NCI-H128 (cell line): ENCODE results near the gene TERB1.

Source experiments
- DNase-seq: peaks from one replicate; lab custom pipeline; 2025; ENCODE audit not compliant: unreplicated experiment; lab: John Stamatoyannopoulos, UW

Gene TERB1, protein sequence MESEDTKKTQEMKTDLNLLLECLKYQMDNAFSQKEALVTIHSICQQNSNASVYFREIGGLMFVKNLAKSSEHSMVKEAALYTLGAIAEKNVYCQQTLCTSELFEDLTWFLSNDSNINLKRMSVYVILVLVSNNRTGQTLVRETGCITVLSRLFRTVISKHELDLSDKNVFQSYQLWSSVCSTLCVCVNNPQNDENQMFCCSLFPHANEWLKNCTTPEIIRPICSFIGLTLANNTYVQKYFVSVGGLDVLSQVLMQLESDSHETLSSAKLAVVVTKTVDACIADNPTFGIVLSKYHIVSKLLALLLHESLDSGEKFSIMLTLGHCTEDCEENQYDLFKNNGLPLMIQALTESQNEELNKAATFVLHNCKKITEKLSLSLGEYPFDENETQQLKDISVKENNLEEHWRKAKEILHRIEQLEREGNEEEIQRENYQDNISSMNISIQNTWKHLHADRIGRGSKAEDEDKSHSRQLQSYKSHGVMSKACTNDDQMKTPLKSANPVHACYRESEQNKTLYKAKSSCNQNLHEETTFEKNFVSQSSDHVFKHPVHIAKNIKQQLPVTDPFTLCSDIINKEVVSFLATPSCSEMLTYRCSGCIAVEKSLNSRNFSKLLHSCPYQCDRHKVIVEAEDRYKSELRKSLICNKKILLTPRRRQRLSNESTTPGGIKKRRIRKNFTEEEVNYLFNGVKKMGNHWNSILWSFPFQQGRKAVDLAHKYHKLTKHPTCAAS

DNA sequence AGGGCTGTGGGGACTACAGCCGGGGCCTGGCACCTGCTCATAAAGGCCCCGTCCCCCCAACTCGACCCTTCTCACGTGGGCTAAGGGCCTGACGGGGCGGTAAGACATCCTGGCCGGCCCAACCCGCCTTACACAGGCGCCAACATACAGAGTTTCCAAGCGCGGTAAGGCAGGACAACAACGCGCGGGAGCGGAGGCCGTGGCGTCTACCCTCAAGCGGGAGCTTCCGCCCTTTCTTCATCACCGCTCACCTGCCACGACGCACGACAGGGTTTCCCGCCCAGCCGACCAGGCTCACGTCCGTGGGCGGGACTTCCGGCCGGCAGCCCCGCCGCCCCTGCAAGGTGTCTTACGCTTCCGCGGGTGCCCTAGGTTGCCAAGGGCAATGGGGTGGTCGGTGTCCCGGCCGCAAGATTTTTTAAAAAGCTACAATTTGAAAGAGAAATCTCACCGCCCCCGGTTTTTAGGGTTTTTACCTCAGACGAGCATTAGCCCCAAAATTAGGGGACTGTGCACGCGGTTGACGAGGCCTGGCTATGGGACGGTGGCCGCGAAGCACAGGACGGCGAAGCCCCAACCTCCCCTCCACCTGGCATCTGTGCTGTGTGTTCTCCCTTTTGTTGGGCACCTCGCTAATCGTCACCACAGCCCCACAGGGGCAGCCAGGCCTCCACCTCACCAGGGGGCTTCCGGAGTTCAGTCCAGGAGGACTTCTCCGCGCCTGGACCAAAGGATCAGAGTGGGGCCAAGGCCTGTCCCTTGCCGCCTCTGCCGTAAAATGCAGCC lies at the start of gene TERB1:
TSS of gene TERB1 (minus strand) at position 265 of the 786 bp plus-strand sequence. CDS start 4,786 bp downstream, outside the sequence.
- no peak for DNase-seq

DNA sequence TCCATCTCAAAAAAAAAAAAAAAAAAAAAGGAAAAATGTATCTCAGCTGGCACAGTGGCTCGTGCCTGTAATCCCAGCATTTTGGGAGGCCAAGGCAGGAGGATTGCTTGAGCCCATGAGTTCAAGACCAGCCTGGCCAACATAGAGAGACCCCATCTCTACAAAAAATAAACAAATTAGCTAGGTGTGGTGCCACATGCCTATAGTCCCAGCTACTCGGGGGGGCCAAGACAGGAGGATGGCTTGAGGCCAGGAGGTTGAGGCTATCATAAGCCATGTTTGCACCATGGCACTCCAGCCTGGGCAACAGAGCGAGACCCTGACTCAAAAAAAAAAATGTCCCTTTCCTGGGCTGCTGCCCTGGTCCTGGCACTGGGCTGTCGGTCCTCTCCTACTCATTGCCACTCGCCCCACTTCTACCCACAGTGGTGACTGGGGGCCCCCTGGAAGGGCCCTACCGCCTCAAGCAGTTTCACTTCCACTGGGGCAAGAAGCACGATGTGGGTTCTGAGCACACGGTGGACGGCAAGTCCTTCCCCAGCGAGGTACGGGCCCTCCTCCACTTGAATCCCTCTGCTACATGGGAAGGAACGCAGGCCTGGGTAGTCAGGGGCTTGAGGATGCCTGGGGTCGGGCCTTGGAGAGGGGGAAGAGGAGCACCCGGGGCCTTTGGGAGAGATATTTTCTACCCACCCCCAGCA lies 48.9 kb upstream of the TERB1 start:
- DNase-seq, result no peak

DNA sequence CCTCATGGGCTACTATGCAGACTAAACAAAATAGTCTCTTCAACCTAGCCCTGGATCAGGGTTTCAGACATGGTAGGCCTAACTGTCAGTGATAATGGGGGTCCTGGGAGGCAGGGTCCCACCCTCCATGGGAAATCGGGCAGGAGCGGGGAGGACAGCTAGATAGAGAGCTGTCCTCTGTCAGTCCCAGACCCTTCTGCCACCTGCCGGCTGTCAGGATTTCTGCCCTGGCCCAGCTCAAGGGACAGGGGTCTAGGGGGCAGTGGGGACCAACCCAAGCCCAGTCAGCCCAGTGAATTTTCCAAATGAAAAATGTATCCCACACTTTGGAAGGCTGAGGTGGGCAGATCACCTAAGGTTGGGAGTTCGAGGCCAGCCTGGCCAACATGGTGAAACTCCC lies 48.2 kb upstream of the TERB1 start:
- no peak for DNase-seq

DNA sequence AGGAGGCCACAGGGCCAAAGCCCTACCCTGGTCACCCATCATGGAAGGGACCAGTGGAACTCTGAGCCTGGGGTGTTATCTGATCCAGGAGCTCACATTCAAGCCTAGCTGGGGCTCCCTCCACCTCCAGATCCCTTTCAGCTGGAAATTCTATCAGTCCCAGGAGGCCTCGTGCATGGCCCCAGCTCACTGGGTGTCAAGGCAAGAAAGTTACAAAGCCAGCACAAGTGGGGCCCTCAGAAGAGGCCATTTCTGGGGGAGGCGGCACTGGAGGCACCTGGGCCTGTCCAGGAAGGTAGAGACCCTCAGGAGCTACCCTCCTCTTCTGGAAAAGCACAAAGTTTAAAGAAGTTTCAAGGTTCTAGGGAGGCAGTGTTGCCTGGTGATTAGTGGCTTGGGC lies 47.6 kb upstream of the TERB1 start:
- no peak for DNase-seq

DNA sequence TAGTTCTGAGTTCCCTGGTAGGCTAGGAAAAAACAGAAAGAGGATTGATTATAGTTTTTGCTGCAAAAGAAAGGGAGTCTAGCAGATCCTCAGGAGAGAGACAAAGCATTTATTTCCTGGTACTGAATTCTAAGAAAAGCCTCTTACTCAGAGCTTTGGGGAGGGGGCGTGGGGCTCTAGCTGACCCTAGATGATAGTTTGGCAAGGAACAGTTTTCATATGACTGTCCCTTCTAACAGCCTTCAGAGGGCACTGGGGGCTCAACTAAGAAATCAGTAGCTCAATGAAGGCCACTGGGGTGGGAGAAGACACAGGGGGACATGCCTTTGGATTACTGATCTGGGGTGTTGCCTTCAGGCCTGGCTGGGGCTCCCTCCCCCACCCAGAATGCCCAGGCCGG lies 46.8 kb upstream of the TERB1 start:
- no peak for DNase-seq

DNA sequence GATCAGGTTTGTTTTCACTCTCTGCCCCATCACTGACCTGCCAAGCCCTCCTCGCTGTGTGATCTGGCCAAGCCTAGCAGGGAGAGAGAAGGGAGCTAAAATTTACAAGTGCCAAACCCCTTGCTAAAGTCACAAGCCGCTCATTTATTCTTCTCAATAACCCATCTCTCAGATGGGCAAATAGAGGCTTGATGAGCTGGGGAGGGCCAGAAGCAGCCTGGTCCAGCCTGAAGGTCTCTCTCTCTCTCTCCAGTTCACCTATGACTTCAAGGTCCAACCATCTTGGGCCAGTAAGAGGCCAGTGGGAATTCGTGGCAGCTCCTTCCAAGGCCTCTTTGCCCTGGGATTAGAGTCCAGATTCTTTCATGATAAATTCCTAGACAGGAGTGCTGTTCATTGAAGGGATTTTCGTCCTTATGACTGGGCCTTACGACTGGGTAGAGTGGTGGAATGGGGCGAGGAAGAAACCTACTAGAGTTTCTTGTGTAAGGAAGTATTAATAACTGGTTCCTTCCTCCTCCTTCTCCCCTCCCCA lies 46.2 kb upstream of the TERB1 start:
- no peak for DNase-seq

DNA sequence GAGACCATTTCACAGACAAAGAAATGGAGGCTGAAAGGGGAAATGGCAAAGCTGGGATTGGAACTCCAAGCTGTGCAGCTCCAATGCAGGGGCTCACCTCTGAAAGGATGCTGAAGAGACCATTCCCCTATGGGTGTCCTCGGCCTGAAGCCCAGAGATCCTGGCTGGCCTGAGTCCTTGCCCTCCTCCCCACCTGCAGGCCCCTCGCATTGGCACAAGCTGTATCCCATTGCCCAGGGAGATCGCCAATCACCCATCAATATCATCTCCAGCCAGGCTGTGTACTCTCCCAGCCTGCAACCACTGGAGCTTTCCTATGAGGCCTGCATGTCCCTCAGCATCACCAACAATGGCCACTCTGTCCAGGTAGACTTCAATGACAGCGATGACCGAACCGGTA lies 45.4 kb upstream of the TERB1 start:
- DNase-seq, result no peak

DNA sequence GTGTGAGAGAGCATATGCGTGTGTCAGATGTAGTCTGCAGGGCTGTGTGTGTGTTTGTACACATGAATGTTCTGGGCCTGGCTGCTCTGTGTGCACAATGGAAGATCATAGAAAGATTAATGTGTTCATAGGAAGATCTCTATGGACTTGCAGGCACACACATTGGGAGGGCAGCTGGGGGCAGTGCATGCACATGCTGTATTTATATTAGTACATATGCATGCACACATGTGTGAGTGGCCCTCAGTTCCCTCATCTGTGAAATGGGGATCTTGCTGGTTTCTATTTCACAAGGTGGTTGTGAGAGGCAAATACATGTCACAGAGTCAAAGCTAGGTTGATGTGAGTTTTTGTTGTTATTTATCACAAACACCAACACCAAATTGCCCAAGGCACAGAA lies 44.9 kb upstream of the TERB1 start:
- DNase-seq, result no peak

DNA sequence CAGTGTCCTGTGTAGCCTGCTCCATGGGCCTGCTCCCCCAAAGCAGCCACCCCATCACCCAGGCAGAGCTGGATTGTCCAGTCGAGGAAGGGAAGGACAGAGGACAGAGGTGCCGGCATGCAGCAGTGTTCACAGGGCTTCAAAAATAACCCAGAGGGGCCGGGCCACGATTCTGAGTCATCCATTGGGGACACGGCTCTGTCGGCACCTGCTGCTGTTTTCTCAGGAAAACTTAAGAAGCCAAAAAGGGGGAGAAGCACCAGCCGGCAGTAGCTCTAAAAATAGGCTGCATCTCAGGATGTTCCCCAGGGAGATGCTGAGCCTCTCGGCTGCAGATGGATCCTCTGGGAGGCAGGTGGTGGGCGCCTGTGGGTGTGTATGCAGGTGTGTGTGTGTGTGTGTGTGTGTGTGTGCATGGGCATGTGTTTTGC lies 44.4 kb upstream of the TERB1 start:
- DNase-seq, result no peak

DNA sequence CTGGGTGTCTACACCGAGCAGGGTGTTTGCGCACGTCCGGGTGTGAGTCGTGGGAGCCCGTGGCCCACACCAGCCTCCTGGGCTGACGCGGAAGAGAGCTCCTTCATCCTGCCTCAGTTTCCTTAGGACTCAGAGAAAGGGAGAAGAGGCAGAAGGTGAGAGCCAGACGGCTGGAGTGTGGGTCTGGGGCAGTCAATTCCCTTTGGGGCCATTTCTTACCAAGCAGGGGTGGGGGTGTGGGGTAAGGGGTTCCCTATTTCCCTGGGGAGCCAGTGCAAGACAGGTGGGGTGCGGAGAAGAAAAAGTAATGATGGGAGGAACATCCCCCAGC lies 43.7 kb upstream of the TERB1 start:
- no peak for DNase-seq

DNA sequence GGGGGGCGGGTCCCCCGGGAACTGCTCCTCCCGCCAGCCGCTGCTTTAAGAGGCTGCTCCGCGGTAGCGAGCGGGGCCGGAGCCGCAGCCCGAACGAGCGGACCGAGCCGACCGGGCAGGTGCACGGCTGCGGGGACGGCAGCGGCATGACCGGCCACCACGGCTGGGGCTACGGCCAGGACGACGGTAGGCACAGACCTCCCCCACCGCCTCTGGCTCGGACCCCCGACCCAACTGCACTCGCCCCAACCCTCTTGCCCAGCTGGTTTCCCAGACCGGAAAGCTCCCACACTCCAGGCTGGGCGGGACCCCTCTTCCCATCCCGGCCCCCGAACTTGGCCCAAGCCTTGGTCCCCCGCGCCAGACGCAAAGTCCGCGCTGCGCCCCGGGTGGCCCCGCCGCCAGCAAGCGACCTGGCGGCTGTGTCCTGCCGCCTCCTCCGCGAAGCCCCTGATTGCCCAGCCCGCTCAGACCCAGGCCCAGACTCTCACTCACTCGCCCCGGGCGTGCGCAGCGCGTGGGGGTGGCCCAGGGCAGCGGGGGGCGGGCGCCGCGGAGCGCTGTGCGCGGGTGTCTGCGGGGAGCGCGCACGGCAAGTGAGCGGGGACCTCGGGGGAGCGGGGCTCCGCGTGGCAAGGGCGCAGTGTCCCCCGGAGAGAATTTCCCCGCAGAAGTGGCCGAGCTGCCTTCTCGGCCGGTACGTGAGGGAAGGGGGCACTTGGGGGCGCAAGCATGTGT lies 43.1 kb upstream of the TERB1 start, which contains the start of gene CA7:
TSS of gene CA7 (plus strand) at position 73 of the 738 bp plus-strand sequence. CDS start at position 147, 74 bp downstream.
- no peak for DNase-seq

DNA sequence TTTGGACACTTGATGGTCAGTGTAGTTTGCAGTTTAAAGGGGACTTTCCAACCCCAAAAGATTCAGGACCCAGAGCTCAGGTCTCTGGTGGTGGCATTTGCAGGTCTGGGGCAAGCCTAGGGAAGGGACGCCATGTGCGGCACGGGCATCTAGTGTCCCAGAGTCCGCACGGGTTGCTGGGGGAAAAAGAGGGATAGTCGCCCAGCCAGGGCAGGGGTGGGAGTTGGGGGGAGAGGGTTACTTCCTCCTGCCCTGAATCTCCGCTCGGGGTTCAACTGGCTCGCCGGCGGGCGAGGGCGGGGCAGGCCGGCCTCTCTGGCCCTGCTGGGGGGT lies 42.6 kb upstream of the TERB1 start:
- DNase-seq, result no peak

DNA sequence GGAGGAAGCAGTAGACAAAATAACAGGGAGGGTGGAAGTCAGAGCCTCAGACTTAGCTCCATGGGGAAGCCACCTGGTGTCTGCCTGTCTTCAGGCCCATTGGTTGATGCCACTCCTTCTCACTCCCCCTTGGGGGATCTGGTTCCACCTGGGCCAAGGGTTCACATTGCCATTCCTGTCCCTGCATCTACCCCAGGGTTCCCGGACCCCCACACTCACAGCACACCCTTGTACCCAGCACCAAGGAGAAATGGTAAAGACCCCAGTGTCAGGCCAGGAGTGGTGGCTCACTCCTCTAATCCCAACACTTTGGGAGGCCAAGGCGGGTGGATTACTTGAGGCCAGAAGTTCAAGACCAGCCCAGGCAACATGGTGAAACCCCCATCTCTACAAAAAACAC lies 41.8 kb upstream of the TERB1 start:
- no peak for DNase-seq

DNA sequence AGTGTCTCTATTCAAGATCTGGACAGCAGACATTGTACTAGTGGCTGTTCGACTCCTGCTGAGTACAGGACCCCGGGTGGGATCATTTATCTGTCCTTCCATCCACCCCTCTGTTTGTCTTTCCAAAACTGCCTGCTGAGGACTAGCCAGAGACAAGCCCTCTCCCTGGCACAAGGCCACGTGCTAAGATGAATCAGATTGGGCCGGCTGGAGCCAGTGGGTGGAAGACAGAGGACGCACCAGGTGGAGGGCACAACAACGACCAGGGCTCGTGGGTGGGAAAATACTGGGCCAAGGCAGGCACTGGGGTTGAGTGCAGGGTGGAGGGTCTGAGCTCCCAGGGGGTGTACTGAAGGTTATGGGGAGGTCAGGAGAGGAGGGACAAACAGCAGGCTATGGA lies 41.4 kb upstream of the TERB1 start:
- no peak for DNase-seq

DNA sequence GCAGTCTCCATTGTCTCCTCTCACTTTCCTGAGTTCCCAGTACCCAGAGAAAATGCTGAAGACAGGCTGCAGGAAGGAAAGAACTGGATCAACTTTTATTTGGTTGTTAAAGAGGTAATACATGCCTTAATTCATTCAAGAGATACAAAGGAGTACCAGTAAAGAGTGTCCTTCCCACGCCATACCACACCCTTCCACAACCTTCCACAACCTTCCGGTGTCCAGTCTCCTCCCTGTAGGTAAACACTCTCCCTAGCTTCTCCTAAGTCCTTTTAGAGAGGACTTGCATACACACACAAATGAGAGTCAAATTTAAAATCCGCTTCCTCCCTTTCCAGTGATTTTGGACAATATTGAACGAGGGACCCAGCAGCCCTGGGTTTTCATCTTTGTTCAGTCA lies 40.0 kb upstream of the TERB1 start:
- no peak for DNase-seq

DNA sequence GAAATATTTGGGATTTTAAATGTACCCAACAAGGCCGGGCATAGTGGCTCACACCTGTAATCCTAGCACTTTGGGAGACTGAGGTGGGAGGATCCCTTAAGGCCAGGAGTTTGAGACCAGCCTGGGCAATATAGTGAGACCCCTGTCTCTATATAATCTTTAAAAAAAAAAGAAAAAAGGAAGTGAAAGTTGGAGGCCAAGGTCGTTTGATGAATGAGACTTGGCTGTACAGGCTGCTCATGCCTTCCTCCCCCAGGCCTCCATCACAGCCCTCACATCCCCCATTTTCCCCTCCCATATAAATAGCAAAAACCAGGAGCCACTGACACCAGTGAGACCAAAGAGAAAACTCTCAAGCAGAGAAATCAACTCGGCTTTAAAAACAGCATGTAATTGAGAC lies 39.5 kb upstream of the TERB1 start:
- no peak for DNase-seq

DNA sequence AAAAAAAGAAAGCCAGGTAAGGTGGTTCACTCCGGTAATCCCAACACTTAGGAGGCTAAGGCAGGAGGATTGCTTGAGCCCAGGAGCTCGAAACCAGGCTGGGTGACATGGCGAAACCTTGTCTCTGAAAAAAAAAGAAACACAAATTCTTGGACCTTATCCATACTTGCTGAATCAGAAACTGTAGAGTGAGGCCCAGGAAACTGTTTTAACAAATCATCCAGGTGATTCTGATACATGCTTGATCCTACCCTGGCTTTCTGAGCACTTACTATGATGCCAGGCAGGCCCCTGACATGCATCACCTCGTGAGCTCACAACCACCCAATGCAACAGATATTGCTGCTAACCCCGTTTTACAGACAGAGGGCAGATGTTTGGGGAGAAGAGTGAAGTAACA lies 33.4 kb upstream of the TERB1 start:
- DNase-seq, result no peak

DNA sequence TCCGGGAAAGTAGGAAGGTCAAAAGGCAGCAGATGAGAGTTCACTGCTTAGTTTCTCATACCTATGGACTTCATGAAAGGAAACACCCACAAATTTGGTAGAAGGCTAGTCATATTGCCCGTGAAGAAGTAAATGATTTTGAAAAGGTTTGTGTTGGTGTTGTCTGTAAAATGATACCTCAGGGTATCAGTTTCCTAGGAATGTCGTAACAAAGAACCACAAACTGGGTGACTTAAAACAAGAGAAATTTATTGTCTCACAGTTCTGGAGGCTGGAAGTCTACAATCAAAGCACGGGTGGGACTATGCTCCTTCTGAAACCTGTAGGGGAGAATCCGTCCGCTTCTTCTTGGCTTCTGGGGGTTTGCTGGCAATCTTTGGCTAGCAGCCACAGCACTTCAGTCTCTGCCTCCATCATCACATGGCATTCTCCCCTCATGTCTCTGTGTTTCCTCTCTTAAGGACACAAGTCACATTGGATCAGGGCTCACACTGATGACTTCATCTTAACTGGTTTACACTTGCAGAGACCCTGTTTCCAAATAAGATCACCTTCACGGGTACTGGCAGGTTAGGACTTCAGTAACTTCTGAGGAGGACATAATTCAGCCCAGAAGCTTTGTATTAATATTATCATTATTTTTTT lies 31.4 kb upstream of the TERB1 start:
- no peak for DNase-seq

DNA sequence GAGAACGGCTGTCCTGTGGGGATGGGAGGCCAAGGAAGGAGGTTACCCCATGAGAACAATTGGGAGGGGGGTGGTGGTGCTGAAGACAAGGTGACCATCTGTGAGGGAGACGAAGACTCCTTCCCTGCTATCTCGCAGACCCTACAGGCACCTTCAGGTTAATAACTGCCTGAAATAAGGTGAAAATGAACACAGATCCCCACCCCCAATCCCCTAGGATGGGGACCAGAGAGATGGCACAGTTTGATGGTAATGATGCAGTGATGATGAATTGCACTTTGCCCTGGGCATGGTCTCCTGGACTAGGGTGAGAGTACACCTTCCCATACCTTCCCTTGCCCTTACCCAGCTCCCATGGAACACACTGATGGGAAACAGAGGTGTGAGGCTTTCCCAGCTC lies 30.8 kb upstream of the TERB1 start:
- DNase-seq, result no peak
